Endometrium (tissue), 2 donors: Measurements from ENCODE around the gene TCP11L1.
"Not testable (repeated sequence)": the region's sequence is repeated elsewhere in the genome, so short reads cannot be mapped to it uniquely, and the experiment has no call there.

ENCODE experiments used
- FAIRE-seq: peaks from 2 replicates; lab custom pipeline; 2012; peaks lifted over from hg19 to GRCh38; lab: Jason Lieb, UNC
- donor health status: control.
- donor health status: control.

The TCP11L1 gene

GRCh38 chr11:33065445-33066178, 26.2 kb downstream of the TCP11L1 start:
- FAIRE-seq = no peak

- no peak for FAIRE-seq
Observed at GRCh38 chr11:33067294-33067693, 27.9 kb downstream of the TCP11L1 start.

- FAIRE-seq = no peak
Observed at GRCh38 chr11:33068611-33069340, 29.4 kb downstream of the TCP11L1 start.

GRCh38 chr11:33072465-33072864, 33.1 kb downstream of the TCP11L1 start:
- FAIRE-seq = no peak

- FAIRE-seq = no peak
Observed at GRCh38 chr11:33083918-33084317, 44.5 kb downstream of the TCP11L1 start.

GRCh38 chr11:33086017-33086416, 46.6 kb downstream of the TCP11L1 start:
- FAIRE-seq = no peak

- FAIRE-seq = no peak
Observed at GRCh38 chr11:33089776-33090175, 50.4 kb downstream of the TCP11L1 start.

GRCh38 chr11:33094157-33094556, 54.8 kb downstream of the TCP11L1 start:
- no peak for FAIRE-seq

- FAIRE-seq = no peak
Observed at GRCh38 chr11:33103836-33104235, 64.5 kb downstream of the TCP11L1 start.

GRCh38 chr11:33109294-33109895, 70.0 kb downstream of the TCP11L1 start:
- FAIRE-seq = no peak

- no peak for FAIRE-seq
Observed at GRCh38 chr11:33110083-33110482, 70.7 kb downstream of the TCP11L1 start.

- FAIRE-seq = no peak
Observed at GRCh38 chr11:33116535-33116934, 77.2 kb downstream of the TCP11L1 start.

- FAIRE-seq = not testable (repeated sequence)
Observed at GRCh38 chr11:33122696-33123095, 83.3 kb downstream of the TCP11L1 start.
